H1 (cell line): ENCODE results near the gene CRYAB. TPM values are rescaled to one million over a fixed set of nuclear protein-coding genes. Genes with fewer than 3 reads are reported as not detected.

Experiments
- CHD7 ChIP-seq: fragments of 300-600 bp; sonication (generic); IDR thresholded peaks from 2 replicates; pipeline ENCODE4 v1.7.1; 2012; ENCODE audit warnings: low read length, moderate library complexity, mild to moderate bottlenecking, inconsistent platforms; ENCODE audit not compliant: insufficient replicate concordance
- EP300 ChIP-seq, 2 experiments: IDR thresholded peaks; 1 replicate in 1 of 2; 2 replicates in 1 of 2; pipeline ENCODE4 v1.6.1; 2011 to 2012; ENCODE audit warnings: low read depth in 2 of 2, low read length in 2 of 2, mild to moderate bottlenecking in 2 of 2, borderline replicate concordance in 1 of 2, inconsistent platforms in 1 of 2, moderate library complexity in 1 of 2
- HDAC6 ChIP-seq: IDR thresholded peaks from one replicate; pipeline ENCODE4 v1.7.1; 2012; ENCODE audit warnings: low read depth, mild to moderate bottlenecking, inconsistent platforms, low read length, moderate library complexity
- NANOG ChIP-seq: IDR thresholded peaks from 2 replicates; pipeline ENCODE4 v1.6.1; 2011; ENCODE audit warnings: low read length, low read depth, mild to moderate bottlenecking, inconsistent platforms; ENCODE audit not compliant: insufficient read depth, poor library complexity, severe bottlenecking
- SAP30 ChIP-seq: fragments of 300-600 bp; sonication (generic); IDR thresholded peaks from 2 replicates; pipeline ENCODE4 v1.7.1; 2012; ENCODE audit warnings: low read length, moderate library complexity, mild to moderate bottlenecking, inconsistent platforms; ENCODE audit not compliant: insufficient read depth, insufficient replicate concordance
- SIX5 ChIP-seq: IDR thresholded peaks from 2 replicates; pipeline ENCODE4 v1.6.1; 2011; ENCODE audit warnings: mild to moderate bottlenecking, low read depth, low read length
- SP1 ChIP-seq: IDR thresholded peaks from 2 replicates; pipeline ENCODE4 v1.6.1; 2011; ENCODE audit warnings: low read depth, low read length
- TBP ChIP-seq: IDR thresholded peaks from 2 replicates; pipeline ENCODE4 v1.6.1; 2011; ENCODE audit warnings: low read depth, low read length, improper control_type of control experiment
- TCF12 ChIP-seq: IDR thresholded peaks from 2 replicates; pipeline ENCODE4 v1.6.1; 2011; ENCODE audit warnings: low read depth, mild to moderate bottlenecking, low read length
- polyA plus RNA-seq, 7 experiments: library from polyadenylated mRNA; depleted of rRNA in 3 of 7; stranded (reverse) in 5 of 7; unstranded in 2 of 7; fragments of >200 nt in 5 of 7; fragments of 200-250 nt in 2 of 7; gene quantifications; 1 replicate in 5 of 7; 2 replicates in 1 of 7; 4 replicates in 1 of 7; pipeline versions ENCODE4 v1.2.1 to v1.2.3, GENCODE V29; 2011 to 2013; ENCODE audit warnings: missing spikeins in 2 of 7, mixed read lengths in 2 of 7
- total RNA-seq: library from RNA; stranded (reverse); fragmentation: NEBNext Ultra II Directional; extraction: Animal tissue kit (Norgen Biotek cat#: 25700); gene quantifications from 2 replicates; pipeline ENCODE4 v1.2.1, GENCODE V29; 2021

The CRYAB gene
- total and polyA plus RNA-seq, 2 of the 8 experiments (the other 6 are each of a cell fraction or from before 2014, with no cell fraction given): 1.9 to 2.0 TPM

GRCh38 chr11:111878849-111879636 lies 32.5 kb downstream of the CRYAB start, which contains the start of the genes CFAP68 and FDXACB1 (continued):
- TF ChIP-seq CHD7 (no peak), SP1 (peak; percentile 69; the same call in 1 of the 2 replicates), EP300 (IDR thresholded peaks at IDR 0.05; ENCODE audit: borderline replicate concordance in 1 of 2, low read depth in 2 of 2, low read length in 2 of 2) (peak in 1 of 2 experiments; percentile 75; a peak in 2 of 3 replicates), SAP30 (no peak), TCF12 (peak; percentile 56; the same call in 1 of the 2 replicates), SIX5 (no peak), NANOG (no peak), TBP (peak; percentile 44; the same call in 1 of the 2 replicates), HDAC6 (no peak)
